Keratinocyte (primary cell): ENCODE results near the gene LILRA6.
"Not testable (repeated sequence)": the region's sequence is repeated elsewhere in the genome, so short reads cannot be mapped to it uniquely, and the experiment has no call there.

ENCODE experiments used
- CTCF ChIP-seq, 3 experiments: IDR thresholded peaks in 1 of 3; conservative IDR thresholded peaks in 1 of 3; optimal IDR thresholded peaks in 1 of 3; 2 replicates in 2 of 3; 3 replicates in 1 of 3; pipeline versions ENCODE3 to v1.5.1; 2011; ENCODE audit warnings: low read length in 3 of 3, mild to moderate bottlenecking in 3 of 3, moderate library complexity in 2 of 3, control low read depth in 1 of 3, inconsistent platforms in 1 of 3; ENCODE audit not compliant: insufficient read depth in 2 of 3; ENCODE audit errors: extremely low read depth in 1 of 3
- EZH2 ChIP-seq: IDR thresholded peaks from one replicate; pipeline ENCODE4 v1.6.1; 2012; ENCODE audit warnings: inconsistent platforms, mild to moderate bottlenecking, low read length, moderate library complexity

- TF ChIP-seq CTCF (optimal IDR thresholded peaks at IDR 0.05 in 1 of 3, IDR thresholded peaks at IDR 0.05 in 1 of 3, conservative IDR thresholded peaks at IDR 0.05 in 1 of 3; ENCODE audit: extremely low read depth in 1 of 3, insufficient read depth in 2 of 3, low read length in 3 of 3); EZH2: not testable (repeated sequence)
Observed at GRCh38 chr19:54289160-54289559, 46.6 kb upstream of the LILRA6 start.
